HepG2 (cell line): Measurements from ENCODE around the gene XAB2. TPM values are rescaled to one million over a fixed set of nuclear protein-coding genes. Genes with fewer than 3 reads are reported as not detected.

Experiments
- ATAC-seq: fragments of 200-7000 bp; cut with Tn5 transposase; 3 replicates; pipeline ENCODE4 v1.9.1; 2020; ENCODE audit warnings: mild to moderate bottlenecking, moderate library complexity
- BruUV-seq: library from RNA; stranded (reverse); fragments of 400-500 nt; replicated peaks from 2 replicates; lab custom pipeline; 2021; lab: Mats Ljungman, UMichigan
- CTCF ChIA-PET: fragments of 300-600 bp; formaldehyde crosslinking; extraction: SDS; loops from one replicate; lab custom pipeline; 2021; ENCODE audit warnings: low total read pairs, inconsistent platforms, low intra/inter-chr PET ratio; lab: Yijun Ruan, JAX
- POLR2A ChIA-PET: fragments of 350-600 bp; sonication (Branson Sonifier 250); formaldehyde crosslinking; loops from one replicate; lab custom pipeline; 2020; ENCODE audit warnings: antibody characterized with exemption, inconsistent platforms; lab: Yijun Ruan, JAX
- DNase-seq: peaks from one replicate; pipeline ENCODE4 v3.0.0-alpha.2; 2015; ENCODE audit warnings: low spot score
- FAIRE-seq: peaks from 3 replicates; lab custom pipeline; 2011; peaks lifted over from hg19 to GRCh38; lab: Jason Lieb, UNC
- H2AFZ ChIP-seq: one replicate; pipeline ENCODE4 v1.6.1; 2011; ENCODE audit warnings: low read length, inconsistent platforms
- H3K27ac ChIP-seq: fragments of 300-600 bp; 3 replicates; pipeline ENCODE4 v1.8.0; 2011; ENCODE audit warnings: mixed run types, mild to moderate bottlenecking, mixed read lengths, low read length, inconsistent platforms; ENCODE audit not compliant: insufficient read depth; ENCODE audit errors: extremely low read length
- H3K27me3 ChIP-seq, 2 experiments: fragments of 200-600 bp in 1 of 2; 2 replicates in 1 of 2; 3 replicates in 1 of 2; pipeline versions ENCODE4 v1.6.0 to v1.8.0; 2011; ENCODE audit warnings: low read length in 2 of 2, mild to moderate bottlenecking in 2 of 2, moderate library complexity in 2 of 2, inconsistent platforms in 1 of 2; ENCODE audit not compliant: insufficient read depth in 2 of 2, control insufficient read depth in 1 of 2
- H3K36me3 ChIP-seq, 2 experiments: fragments of 200-600 bp in 1 of 2; replicated peaks in 1 of 2; 2 replicates in 1 of 2; 3 replicates in 1 of 2; pipeline versions ENCODE4 v1.5.1 to v1.8.0; 2011; ENCODE audit warnings: low read length in 2 of 2, inconsistent platforms in 1 of 2; ENCODE audit not compliant: insufficient read depth in 2 of 2, control insufficient read depth in 1 of 2
- H3K4me1 ChIP-seq: 2 replicates; pipeline ENCODE4 v1.5.1; 2012; ENCODE audit warnings: low read length, inconsistent platforms; ENCODE audit not compliant: insufficient read depth
- H3K4me2 ChIP-seq: 2 replicates; pipeline ENCODE4 v1.6.0; 2011; ENCODE audit warnings: low read depth, low read length, inconsistent platforms
- H3K4me3 ChIP-seq, 3 experiments: fragments of 200-600 bp in 1 of 3; sonication (generic), shearing (Covaris generic) in 1 of 3; replicated peaks in 1 of 3; 2 replicates each; pipeline ENCODE4 v1.5.1; 2011 to 2016; ENCODE audit warnings: low read length in 3 of 3, inconsistent platforms in 2 of 3, low read depth in 2 of 3, mild to moderate bottlenecking in 2 of 3, control low read depth in 1 of 3, mixed read lengths in 1 of 3; ENCODE audit not compliant: insufficient read depth in 1 of 3
- H3K79me2 ChIP-seq: one replicate; pipeline ENCODE4 v1.6.1; 2011; ENCODE audit warnings: low read length, inconsistent platforms; ENCODE audit not compliant: insufficient read depth
- H3K9ac ChIP-seq: 2 replicates; pipeline ENCODE4 v1.6.0; 2011; ENCODE audit warnings: mild to moderate bottlenecking, low read depth, low read length, inconsistent platforms; ENCODE audit not compliant: insufficient read depth
- H3K9me3 ChIP-seq: 2 replicates; pipeline ENCODE4 v1.5.1; 2012; ENCODE audit warnings: mild to moderate bottlenecking, low read length
- H4K20me1 ChIP-seq: 2 replicates; pipeline ENCODE4 v1.6.0; 2011; ENCODE audit warnings: inconsistent platforms, mild to moderate bottlenecking, low read length, moderate library complexity; ENCODE audit not compliant: insufficient read depth
- AGO2 ChIP-seq: fragments of 200-400 bp; formaldehyde crosslinking; optimal IDR thresholded peaks from 2 replicates; pipeline ENCODE3; 2017; ENCODE audit warnings: mild to moderate bottlenecking, low read depth, low read length, moderate library complexity
- AHR ChIP-seq: IDR thresholded peaks from 2 replicates; pipeline ENCODE4 v1.6.1; 2018; ENCODE audit warnings: missing genetic modification reagents, missing compliant biosample characterization
- MAFK ChIP-seq, 2 experiments: IDR thresholded peaks in 1 of 2; conservative IDR thresholded peaks in 1 of 2; 2 replicates each; pipeline ENCODE4 v1.6.1; 2011; ENCODE audit warnings: improper control_type of control experiment in 2 of 2, low read length in 2 of 2
- MNT ChIP-seq: fragments of 450-650 bp; IDR thresholded peaks from 2 replicates; pipeline ENCODE4 v1.6.1; 2016
- MZF1 ChIP-seq: sonication (generic); formaldehyde crosslinking; IDR thresholded peaks from 2 replicates; pipeline ENCODE4 v1.8.1; 2023; ENCODE audit warnings: mild to moderate bottlenecking, missing genetic modification reagents, borderline replicate concordance
- TRAFD1 ChIP-seq: sonication (generic); formaldehyde crosslinking; IDR thresholded peaks from 2 replicates; pipeline ENCODE4 v1.5.1; 2020; ENCODE audit warnings: missing genetic modification reagents, mild to moderate bottlenecking, borderline replicate concordance
- YY1 ChIP-seq: IDR thresholded peaks from 2 replicates; pipeline ENCODE4 v1.6.1; 2011; ENCODE audit warnings: low read length, low read depth, moderate library complexity, mild to moderate bottlenecking; ENCODE audit not compliant: insufficient read depth, insufficient replicate concordance
- ZMAT3 ChIP-seq: sonication (generic); formaldehyde crosslinking; conservative IDR thresholded peaks from 2 replicates; pipeline ENCODE4 v1.7.0; 2021; ENCODE audit warnings: missing genetic modification reagents
- WGBS: methylation state at CpG from one replicate; pipeline ENCODE4 v1.1.6; 2017; ENCODE audit warnings: low lambda C conversion rate; 5-methylcytosine and 5-hydroxymethylcytosine counted together
- in situ Hi-C: cut with HindIII; loops from 2 replicates; pipeline ENCODE4 v1.10.0; 2017; ENCODE audit warnings: low pct_unique_long_range_greater_than_20kb; ENCODE audit not compliant: extremely low pct_ligation_motif_present
- intact Hi-C: fragments of 100-400 bp; cut with micrococcal nuclease; formaldehyde crosslinking; loops from one replicate; pipeline ENCODE4 v1.10.0; 2022; ENCODE audit not compliant: unreplicated experiment
- polyA plus RNA-seq, 8 experiments: library from polyadenylated mRNA; depleted of rRNA in 3 of 8; stranded (reverse) in 7 of 8; unstranded in 1 of 8; fragments of >200 nt; fragmentation: Illumina TruSeq in 4 of 8; extraction: Trizol in 4 of 8; gene quantifications; 2 replicates each; pipeline versions ENCODE4 v1.2.1 to v1.2.3, GENCODE V29; 2011 to 2016; ENCODE audit warnings: low read depth in 4 of 8, missing spikeins in 1 of 8, mixed read lengths in 1 of 8; ENCODE audit not compliant: insufficient read depth in 1 of 8
- total RNA-seq, 5 experiments: library from RNA; depleted of rRNA; stranded (reverse); fragments of >200 nt; fragmentation: Illumina TruSeq; extraction: Trizol; gene quantifications; 2 replicates each; pipeline ENCODE4 v1.2.3, GENCODE V29; 2016; ENCODE audit warnings: low read depth in 1 of 5

The XAB2 gene
- total and polyA plus RNA-seq, 2 of the 13 experiments (the other 11 are each of a cell fraction or from before 2014, with no cell fraction given): 6.2 to 23.9 TPM

GRCh38 chr19:7622933-7623685 lies 6.2 kb downstream of the XAB2 start:
- in situ Hi-C loops (no loop called here), intact Hi-C loops (no loop called here)
- H3K9me3 ChIP-seq: no peaks in the 10 kb centered on the region
- DNase-seq (no peak), ATAC-seq (no peak), FAIRE-seq (no peak)
- no peak overlapping the region for H3K4me3 ChIP-seq
- H3K9ac ChIP-seq: no peak overlapping the region
- ChIA-PET POLR2A (interaction anchor here (1.4 kb wide), 1 partner anchor 10 kb away, joined by 4 read pairs; the partner anchor contains the start of gene PCP2), CTCF (no interaction called here)
- H3K27me3 ChIP-seq: no peaks in the 10 kb centered on the region; a peak in 1 of 5 replicates
- H3K36me3 ChIP-seq: peaks cover 24 to 61% of the 10 kb centered on the region in 2 experiments
- H3K79me2 ChIP-seq: peaks cover 14% of the 10 kb centered on the region
- H2AFZ ChIP-seq: no peak overlapping the region
- WGBS: 96% methylated on average over 14 of the region's 16 CpGs
- peaks cover 7% of the 10 kb centered on the region for H3K4me1 ChIP-seq
- H3K4me2 ChIP-seq: no peak overlapping the region
- BruUV-seq: no TSS peak
- no peak for TF ChIP-seq MZF1 (CRISPR knock-in tag)
- TF ChIP-seq MAFK (conservative IDR thresholded peaks at IDR 0.05 in 1 of 2, IDR thresholded peaks at IDR 0.05 in 1 of 2; ENCODE audit: low read length in 2 of 2): no peak
- peak; percentile 64; the same call in 1 of the 2 replicates for TF ChIP-seq MNT
- TF ChIP-seq YY1: no peak
- no peak for TF ChIP-seq ZMAT3 (CRISPR knock-in tag)
- TF ChIP-seq AGO2: peak; percentile 16
- no peak for TF ChIP-seq TRAFD1
- no peak for TF ChIP-seq AHR (CRISPR knock-in tag)
- H4K20me1 ChIP-seq: no peaks in the 10 kb centered on the region
- H3K27ac ChIP-seq: no peak overlapping the region
